ENCODE results near the gene TMEM131L.

TMEM131L gene

GRCh38 chr4:153655002-153655541 lies 188.9 kb downstream of the TMEM131L start:
- H3K27me3 ChIP-seq (replicated peaks; ENCODE audit: insufficient read depth, low read length), result no peaks in the 10 kb centered on the region
- TF ChIP-seq EZH2 (optimal IDR thresholded peaks at IDR 0.05; ENCODE audit: low read depth, low read length) (no peak), EZH2phosphoT487 (IDR thresholded peaks at IDR 0.05; ENCODE audit: low read length) (no peak), CTCF (IDR thresholded peaks at IDR 0.05; ENCODE audit: low read length) (no peak)
- H3K9me2 ChIP-seq (replicated peaks; ENCODE audit: insufficient read depth, low read length), result no peaks in the 10 kb centered on the region
- no peaks in the 10 kb centered on the region for H3K9me3 ChIP-seq (replicated peaks; ENCODE audit: insufficient read depth, low read length)
- H4K20me1 ChIP-seq (ENCODE audit: insufficient read depth, low read length), result no peaks in the 10 kb centered on the region
- H3F3A ChIP-seq (ENCODE audit: insufficient read depth, low read length), result no peaks in the 10 kb centered on the region
- H2AFZ ChIP-seq (ENCODE audit: low read length), result no peak overlapping the region
- no peak overlapping the region for H3K9ac ChIP-seq (ENCODE audit: low read length)
- no peak overlapping the region for H3K4me3 ChIP-seq (ENCODE audit: low read length)
- H3K27ac ChIP-seq (ENCODE audit: low read length), result no peak overlapping the region
- DNase-seq, result no peak
- no peaks in the 10 kb centered on the region for H3K36me3 ChIP-seq (replicated peaks; ENCODE audit: insufficient read depth, low read length)
- no peaks in the 10 kb centered on the region for H3K79me2 ChIP-seq (ENCODE audit: low read length)
- H3K4me2 ChIP-seq (ENCODE audit: low read depth, low read length), result no peak overlapping the region
- no peaks in the 10 kb centered on the region for H3K4me1 ChIP-seq (ENCODE audit: low read length)

- Histone ChIP-seq H3K9ac (ENCODE audit: low read length) (no peak overlapping the region), H4K20me1 (ENCODE audit: insufficient read depth, low read length) (no peaks in the 10 kb centered on the region), H3K9me3 (replicated peaks; ENCODE audit: insufficient read depth, low read length) (no peaks in the 10 kb centered on the region), H3K27ac (ENCODE audit: low read length) (no peak overlapping the region), H3K4me1 (ENCODE audit: low read length) (no peaks in the 10 kb centered on the region), H3F3A (ENCODE audit: insufficient read depth, low read length) (no peaks in the 10 kb centered on the region), H3K27me3 (replicated peaks; ENCODE audit: insufficient read depth, low read length) (no peaks in the 10 kb centered on the region), H3K79me2 (ENCODE audit: low read length) (no peaks in the 10 kb centered on the region), H2AFZ (ENCODE audit: low read length) (no peak overlapping the region), H3K4me2 (ENCODE audit: low read depth, low read length) (no peak overlapping the region), H3K36me3 (replicated peaks; ENCODE audit: insufficient read depth, low read length) (no peaks in the 10 kb centered on the region), H3K4me3 (ENCODE audit: low read length) (no peak overlapping the region), H3K9me2 (replicated peaks; ENCODE audit: insufficient read depth, low read length) (no peaks in the 10 kb centered on the region)
- DNase-seq, result no peak
- TF ChIP-seq CTCF (IDR thresholded peaks at IDR 0.05; ENCODE audit: low read length) (no peak), EZH2 (optimal IDR thresholded peaks at IDR 0.05; ENCODE audit: low read depth, low read length) (no peak), EZH2phosphoT487 (IDR thresholded peaks at IDR 0.05; ENCODE audit: low read length) (no peak)
These were observed 189.8 kb downstream of the TMEM131L start for GRCh38 chr4:153655928-153656327.

- H4K20me1 ChIP-seq (ENCODE audit: insufficient read depth, low read length), result no peaks in the 10 kb centered on the region
- no peaks in the 10 kb centered on the region for H3K79me2 ChIP-seq (ENCODE audit: low read length)
- H3F3A ChIP-seq (ENCODE audit: insufficient read depth, low read length), result no peaks in the 10 kb centered on the region
- no peaks in the 10 kb centered on the region for H3K27me3 ChIP-seq (replicated peaks; ENCODE audit: insufficient read depth, low read length)
- H2AFZ ChIP-seq (ENCODE audit: low read length), result no peak overlapping the region
- H3K36me3 ChIP-seq (replicated peaks; ENCODE audit: insufficient read depth, low read length), result no peaks in the 10 kb centered on the region
- H3K9me2 ChIP-seq (replicated peaks; ENCODE audit: insufficient read depth, low read length), result no peaks in the 10 kb centered on the region
- no peaks in the 10 kb centered on the region for H3K9me3 ChIP-seq (replicated peaks; ENCODE audit: insufficient read depth, low read length)
- no peaks in the 10 kb centered on the region for H3K4me1 ChIP-seq (ENCODE audit: low read length)
- H3K27ac ChIP-seq (ENCODE audit: low read length), result no peak overlapping the region
- no peak overlapping the region for H3K9ac ChIP-seq (ENCODE audit: low read length)
- no peak overlapping the region for H3K4me3 ChIP-seq (ENCODE audit: low read length)
- no peak overlapping the region for H3K4me2 ChIP-seq (ENCODE audit: low read depth, low read length)
- TF ChIP-seq CTCF (IDR thresholded peaks at IDR 0.05; ENCODE audit: low read length), result no peak
- no peak for TF ChIP-seq EZH2 (optimal IDR thresholded peaks at IDR 0.05; ENCODE audit: low read depth, low read length)
- TF ChIP-seq EZH2phosphoT487 (IDR thresholded peaks at IDR 0.05; ENCODE audit: low read length), result no peak
- DNase-seq, result no peak
These were observed 195.2 kb downstream of the TMEM131L start for GRCh38 chr4:153661215-153661822.
